ENCODE measurements around the gene TAL2. TPM values are rescaled to one million over a fixed set of nuclear protein-coding genes. Genes with fewer than 3 reads are reported as not detected.

TAL2 gene
- total and polyA plus RNA-seq, 7 donors, result 0.57 to 7.7 (median 0.88) TPM; not detected in 1

GRCh38 chr9:105678781-105679180 is 16.5 kb downstream of the TAL2 start:
- WGBS, 3 donors, result 69 to 75% (median 71%) methylated on average over 1 of the region's 1 CpG
- TF ChIP-seq CTCF (IDR thresholded peaks at IDR 0.05), result no peak

GRCh38 chr9:105679257-105680022 is 17.2 kb downstream of the TAL2 start:
- Histone ChIP-seq H3K4me3 (no peak overlapping the region), H3K27ac (no peak overlapping the region), H3K4me1 (peaks cover 12% of the 10 kb centered on the region), H3K9me3 (no peaks in the 10 kb centered on the region), H3K36me3 (ENCODE audit: insufficient read depth in 1 of 2, low read depth in 1 of 2) (no peaks in the 10 kb centered on the region), H3K27me3 (ENCODE audit: insufficient read depth in 3 of 3, low read length in 2 of 3) (no peaks in the 10 kb centered on the region)
- intact Hi-C loops (cut with DNase I), result loop anchor here in 1 of 2 donors (5.0 kb wide), 1 partner anchor 42 kb away; no protein-coding TSS in a partner anchor
- DNase-seq, result no peak
- no peak for ATAC-seq
- 53 to 76% (median 57%) methylated on average over 8 of the region's 8 CpGs for WGBS, 3 donors
- TF ChIP-seq CTCF (IDR thresholded peaks at IDR 0.05), result no peak

More at GRCh38 chr9:105678781-105679180, 16.5 kb downstream of the TAL2 start:
- no peak overlapping the region for H3K4me3 ChIP-seq
- peaks cover 7% of the 10 kb centered on the region for H3K4me1 ChIP-seq
- no peak for ATAC-seq
- intact Hi-C loops (cut with DNase I), result no loop called here
- H3K36me3 ChIP-seq (ENCODE audit: insufficient read depth in 1 of 2, low read depth in 1 of 2), result no peaks in the 10 kb centered on the region
- H3K27me3 ChIP-seq (ENCODE audit: insufficient read depth in 3 of 3, low read length in 2 of 3), result no peaks in the 10 kb centered on the region
- H3K27ac ChIP-seq, result no peak overlapping the region
- H3K9me3 ChIP-seq, result no peaks in the 10 kb centered on the region
- no peak for DNase-seq

GRCh38 chr9:105681313-105681712 is 19.1 kb downstream of the TAL2 start:
- no peak for TF ChIP-seq CTCF (IDR thresholded peaks at IDR 0.05)
- no peak for DNase-seq
- no peak overlapping the region for H3K27ac ChIP-seq

GRCh38 chr9:105681724-105682123 is 19.5 kb downstream of the TAL2 start:
- Histone ChIP-seq H3K9me3 (no peaks in the 10 kb centered on the region), H3K27me3 (ENCODE audit: insufficient read depth in 3 of 3, low read length in 2 of 3) (no peaks in the 10 kb centered on the region), H3K4me1 (peaks cover 18% of the 10 kb centered on the region), H3K4me3 (no peak overlapping the region), H3K27ac (no peak overlapping the region), H3K36me3 (ENCODE audit: insufficient read depth in 1 of 2, low read depth in 1 of 2) (no peaks in the 10 kb centered on the region)
- intact Hi-C loops (cut with DNase I), result loop anchor here in 1 of 2 donors (5.0 kb wide), 1 partner anchor 44 kb away; no protein-coding TSS in a partner anchor
- WGBS, 3 donors, result 86 to 100% (median 97%) methylated on average over 1 of the region's 1 CpG
- DNase-seq, result no peak
- TF ChIP-seq CTCF (IDR thresholded peaks at IDR 0.05), result no peak
- ATAC-seq, result peak in 1 of 4 donors; percentile 47

More at GRCh38 chr9:105681313-105681712, 19.1 kb downstream of the TAL2 start:
- 90 to 94% (median 94%) methylated on average over 2 of the region's 2 CpGs for WGBS, 3 donors
- peaks cover 18% of the 10 kb centered on the region for H3K4me1 ChIP-seq
- no peaks in the 10 kb centered on the region for H3K36me3 ChIP-seq (ENCODE audit: insufficient read depth in 1 of 2, low read depth in 1 of 2)
- no peak for ATAC-seq
- intact Hi-C loops (cut with DNase I), result loop anchor here in 1 of 2 donors (5.0 kb wide), 1 partner anchor 44 kb away; no protein-coding TSS in a partner anchor
- H3K4me3 ChIP-seq, result no peak overlapping the region
- H3K9me3 ChIP-seq, result no peaks in the 10 kb centered on the region
- no peaks in the 10 kb centered on the region for H3K27me3 ChIP-seq (ENCODE audit: insufficient read depth in 3 of 3, low read length in 2 of 3)
